Stromal cell of bone marrow (primary cell): ENCODE results near the gene CACNG4.

ENCODE experiments used
- DNase-seq: peaks from one replicate; pipeline ENCODE4 v3.0.0-alpha.2; 2012; ENCODE audit warnings: low read depth

The CACNG4 gene

GRCh38 chr17:66944351-66945146 is 20.0 kb upstream of the CACNG4 start:
- peak; percentile 6 for DNase-seq

DNA sequence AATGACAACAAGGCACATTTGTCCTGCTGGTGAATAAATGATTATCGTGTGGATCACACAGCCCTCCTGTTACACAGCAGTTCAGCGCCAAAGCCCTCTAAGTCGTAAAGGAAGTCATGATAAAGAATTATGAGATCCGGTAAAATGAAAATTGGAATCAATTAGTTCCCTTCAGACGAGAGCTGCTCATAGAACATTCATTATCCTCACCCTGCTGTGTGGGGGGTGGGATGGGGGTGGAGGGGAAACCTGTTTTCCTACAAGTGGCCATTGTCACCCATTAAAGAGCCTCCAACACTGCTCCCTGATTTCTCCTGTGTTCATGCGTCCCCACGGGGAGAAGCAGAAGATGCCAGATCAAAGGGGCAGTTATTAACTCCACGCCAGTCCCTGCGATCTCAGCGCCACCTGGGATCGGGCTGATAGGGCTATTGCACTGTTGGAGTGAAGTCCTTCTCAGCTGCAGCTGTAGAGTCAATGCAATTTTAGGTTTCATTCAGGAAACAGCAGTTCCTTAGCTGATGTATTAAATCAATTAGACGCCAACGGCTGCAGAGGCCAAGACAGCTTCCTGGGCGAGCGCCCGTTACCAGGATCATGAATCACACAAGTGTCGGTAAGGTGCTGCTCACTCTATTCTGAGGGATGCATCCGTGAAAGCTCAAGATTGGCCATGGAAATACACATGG is 19.2 kb upstream of the CACNG4 start:
- DNase-seq = peak; percentile 5

- DNase-seq = no peak
These were observed 18.3 kb upstream of the CACNG4 start for GRCh38 chr17:66946251-66946650.

- DNase-seq = no peak
These were observed 17.2 kb upstream of the CACNG4 start for GRCh38 chr17:66947311-66947710.

- DNase-seq = no peak
These were observed 16.3 kb upstream of the CACNG4 start for GRCh38 chr17:66948061-66948750.

DNA sequence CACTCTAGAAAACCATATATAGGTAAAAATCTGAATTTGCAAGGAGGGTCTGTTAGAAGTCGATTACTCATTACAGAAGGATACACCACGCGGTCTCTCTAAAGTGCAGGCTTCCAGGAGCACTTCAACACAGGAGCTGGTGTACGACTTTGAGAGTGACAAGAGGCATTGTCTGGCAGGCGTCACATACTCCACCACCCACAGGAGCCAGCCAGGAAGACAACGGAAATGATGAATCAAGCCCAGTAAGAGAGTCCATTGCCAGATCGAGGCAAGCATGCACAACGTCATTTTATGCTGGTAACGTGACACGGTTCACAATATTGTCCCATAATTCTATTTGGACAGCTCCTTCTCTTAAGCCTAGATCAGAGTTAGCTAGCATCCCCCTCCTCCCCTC is 15.0 kb upstream of the CACNG4 start:
- peak; percentile 2 for DNase-seq

GRCh38 chr17:66950325-66950724 is 14.2 kb upstream of the CACNG4 start:
- no peak for DNase-seq

DNA sequence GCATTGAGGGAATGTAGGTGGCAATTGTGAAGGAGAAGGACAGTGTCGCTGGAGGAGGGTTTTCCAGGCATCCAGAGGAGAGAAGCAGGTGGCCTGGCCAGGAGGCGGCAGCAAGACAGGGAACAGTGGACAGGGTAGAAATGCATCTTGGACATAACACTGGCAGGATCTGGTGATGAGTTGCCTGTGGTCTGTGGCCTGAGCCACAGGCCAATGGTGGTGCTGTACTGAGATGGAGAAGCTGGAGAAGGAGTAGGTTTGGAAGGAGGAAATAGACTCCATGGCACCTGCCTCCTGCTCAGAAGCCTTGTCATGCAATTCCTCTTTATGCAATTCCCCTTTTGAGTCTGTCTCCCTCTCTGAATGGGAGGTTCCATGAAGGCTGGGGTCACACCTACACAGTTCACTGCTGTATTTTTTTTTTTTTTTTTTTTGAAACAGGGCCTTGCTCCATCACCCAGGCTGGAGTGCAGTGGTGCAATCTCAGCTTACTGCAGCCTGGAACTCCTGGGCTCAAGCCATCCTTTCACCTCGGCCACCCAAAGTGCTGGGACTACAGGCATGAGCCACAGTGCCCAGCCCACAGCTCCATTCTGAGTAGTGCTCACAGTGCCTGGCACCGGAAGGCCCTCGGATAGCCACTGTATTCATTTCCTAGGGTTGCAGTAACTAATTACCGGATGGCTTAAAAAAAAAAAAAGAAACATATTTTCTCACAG is 13.5 kb upstream of the CACNG4 start:
- no peak for DNase-seq

DNA sequence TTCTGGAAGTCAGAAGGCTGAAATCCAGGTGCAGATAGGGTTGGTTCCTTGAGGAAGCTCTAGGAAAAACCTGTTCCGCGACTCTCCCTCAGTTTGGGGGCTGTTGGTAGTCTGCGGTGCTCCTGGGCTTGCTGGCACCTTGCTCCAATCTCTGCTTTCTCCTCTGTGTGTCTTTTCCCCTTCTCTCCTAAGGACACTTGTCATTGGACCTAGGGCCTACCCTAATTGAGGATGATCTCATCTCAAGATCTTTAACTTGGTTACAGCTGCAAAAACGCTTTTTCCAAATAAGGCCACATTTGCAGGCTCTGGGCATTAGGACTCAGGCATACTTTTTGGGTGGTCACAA is 12.9 kb upstream of the CACNG4 start:
- DNase-seq = no peak

DNA sequence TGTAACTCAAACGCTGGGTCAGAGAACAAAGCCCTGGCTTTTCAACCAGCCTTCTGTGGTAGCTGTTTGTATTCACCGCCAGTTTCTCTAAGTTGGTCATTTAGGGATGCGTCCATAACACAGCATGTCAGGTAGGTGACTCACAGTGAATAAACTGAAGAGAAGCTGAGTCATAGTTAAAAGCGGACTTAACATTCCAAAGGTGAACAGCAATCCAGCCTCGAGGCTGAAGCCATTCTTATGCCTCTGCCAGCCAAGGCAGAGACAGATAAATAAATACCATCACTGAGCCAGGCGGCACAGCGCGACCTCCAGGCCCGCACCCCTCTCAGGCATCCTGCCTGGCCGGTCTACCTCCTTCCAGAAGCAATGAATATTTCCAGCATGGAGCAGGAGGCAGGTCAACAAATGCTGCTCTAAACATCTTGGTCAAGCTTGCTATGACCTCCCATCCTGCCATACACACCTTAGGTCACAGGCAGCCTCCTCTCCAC is 12.4 kb upstream of the CACNG4 start:
- DNase-seq = peak; percentile 13

DNA sequence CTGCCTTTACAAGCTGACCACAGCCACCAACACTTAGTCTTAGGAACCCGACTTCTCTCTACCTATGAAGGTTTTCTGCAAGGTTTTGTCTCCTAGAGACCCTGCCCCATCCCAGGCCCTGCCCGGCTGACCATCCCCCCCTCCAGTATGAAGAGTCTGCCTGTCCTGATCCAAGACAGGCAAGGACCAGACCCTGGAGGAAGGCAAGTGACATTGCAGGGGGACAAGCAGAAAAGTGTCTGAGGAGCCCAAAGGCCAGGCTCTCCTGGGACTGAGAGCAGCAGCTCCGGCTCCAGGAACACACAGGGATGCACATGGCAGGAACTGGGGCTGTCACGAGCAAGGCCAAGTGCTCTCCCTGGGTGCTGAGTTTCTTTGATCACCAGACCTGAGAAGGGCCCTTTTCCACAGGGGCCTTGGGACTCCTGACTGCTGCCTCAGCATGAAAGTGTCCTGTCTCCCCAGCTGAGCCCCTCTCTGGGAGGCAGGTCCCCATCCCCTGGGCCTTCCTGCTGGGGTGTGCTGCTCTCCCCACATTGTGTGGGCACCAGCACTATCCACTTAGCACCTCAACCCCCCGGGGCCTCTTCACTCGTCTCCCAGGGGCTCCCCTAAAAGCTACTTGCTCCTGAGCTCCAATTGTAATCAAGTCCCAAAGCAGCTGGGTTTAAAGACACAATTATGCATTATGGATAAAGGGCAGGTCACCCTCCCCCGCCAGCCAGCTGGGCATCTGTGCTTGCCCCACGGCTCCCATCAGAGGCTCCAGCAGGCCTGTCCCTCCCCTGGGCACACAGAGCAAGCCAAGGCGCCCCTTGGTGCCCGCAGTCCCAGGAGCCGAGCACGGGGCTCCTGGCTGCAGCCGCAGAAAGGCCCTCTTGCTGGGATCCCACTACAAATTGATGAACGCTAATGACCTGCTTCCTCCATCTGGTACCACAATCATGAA is 11.6 kb upstream of the CACNG4 start:
- DNase-seq = no peak

DNA sequence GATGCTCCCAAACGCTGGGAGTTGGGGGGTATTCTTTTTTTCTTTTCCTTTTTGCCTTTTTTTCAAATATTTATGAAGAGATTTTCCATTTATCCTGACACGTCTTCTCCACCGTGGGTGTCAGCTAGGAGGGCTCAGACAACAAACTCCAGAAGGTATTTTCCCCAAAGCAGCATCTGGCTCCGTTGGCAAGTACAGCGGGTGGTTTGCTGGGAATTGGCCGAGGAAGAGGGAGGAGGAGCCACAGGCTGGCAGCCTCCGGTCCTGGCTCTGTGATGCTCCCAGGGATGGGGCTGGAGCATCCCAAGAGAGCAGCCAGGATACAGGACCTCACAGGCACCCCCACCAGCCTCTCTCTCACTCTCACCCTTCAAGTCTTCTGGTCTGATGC is 10.9 kb upstream of the CACNG4 start:
- DNase-seq = no peak

GRCh38 chr17:66954632-66955031 is 9.9 kb upstream of the CACNG4 start:
- no peak for DNase-seq

- DNase-seq = no peak
These were observed 8.7 kb upstream of the CACNG4 start for GRCh38 chr17:66955821-66956220.

GRCh38 chr17:66956941-66957340 is 7.6 kb upstream of the CACNG4 start:
- no peak for DNase-seq

GRCh38 chr17:66957343-66957742 is 7.2 kb upstream of the CACNG4 start:
- no peak for DNase-seq

DNA sequence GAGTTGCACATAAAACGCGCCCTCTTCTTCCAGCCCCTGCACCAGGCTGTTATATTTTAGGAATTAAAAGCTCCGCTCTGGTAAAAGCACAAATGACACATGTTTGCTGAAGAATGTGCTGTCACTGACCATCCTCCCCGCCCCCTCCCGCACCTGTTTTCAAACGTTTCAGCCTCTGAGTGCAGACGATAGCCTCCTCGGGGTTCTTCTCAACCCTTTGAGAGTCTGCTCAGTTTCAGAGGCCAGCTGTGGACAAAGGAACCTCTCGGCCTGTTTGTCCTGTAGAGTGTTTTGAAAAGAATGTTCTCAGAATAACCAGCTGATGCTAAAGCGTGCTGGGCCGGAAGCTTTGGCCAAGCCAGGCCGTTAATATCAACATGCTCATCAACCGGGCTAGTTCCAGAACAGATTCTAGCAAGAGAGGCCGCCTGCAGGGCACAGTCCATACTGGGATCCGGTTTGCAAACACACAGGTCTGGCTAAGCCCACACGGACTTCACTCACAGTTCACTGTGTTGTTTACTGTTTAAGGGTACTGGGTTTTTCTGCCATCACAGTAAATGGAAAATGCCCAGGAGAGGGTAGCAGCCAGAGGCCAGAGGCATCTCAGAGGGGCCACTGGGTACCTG is 6.4 kb upstream of the CACNG4 start:
- no peak for DNase-seq

GRCh38 chr17:66959641-66960375 is 4.7 kb upstream of the CACNG4 start:
- no peak for DNase-seq

- DNase-seq = no peak
These were observed 3.9 kb upstream of the CACNG4 start for GRCh38 chr17:66960613-66961012.

DNA sequence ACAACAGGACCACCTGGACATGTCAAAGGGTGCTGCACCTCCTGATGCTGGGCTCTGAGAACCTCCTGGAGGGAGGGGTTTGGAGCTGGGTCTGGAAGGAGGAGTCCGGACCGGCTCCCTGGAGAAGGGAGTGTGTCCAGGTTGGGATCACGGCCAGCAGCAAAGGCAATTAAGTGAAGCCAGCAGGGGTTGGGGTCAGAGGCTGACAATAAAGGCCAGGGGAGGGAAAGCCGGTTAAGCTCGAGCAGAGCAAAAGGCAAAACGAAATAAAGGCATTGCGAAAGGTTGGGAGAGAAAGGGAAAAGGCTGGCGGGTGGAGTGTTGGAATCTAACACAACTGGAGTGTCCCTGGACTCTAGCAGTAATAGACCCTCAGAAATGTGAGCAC is 992 bp upstream of the CACNG4 start:
- DNase-seq = no peak
